Measurements from ENCODE around the gene SLC16A7. TPM values are rescaled to one million over a fixed set of nuclear protein-coding genes. Genes with fewer than 3 reads are reported as not detected.
A peak's percentile ranks its signal among the peaks of the same experiment; 100 is the strongest.
"Not testable (repeated sequence)": the region's sequence is repeated elsewhere in the genome, so short reads cannot be mapped to it uniquely, and the experiment has no call there.

SLC16A7 gene
- total and polyA plus RNA-seq, 2 donors, result 8.6 to 51.1 TPM

GRCh38 chr12:59742841-59743240 lies 147.0 kb downstream of the SLC16A7 start:
- DNase-seq (ENCODE audit: extremely low spot score), result no peak
- 77% methylated on average over 1 of the region's 1 CpG for whole genome bisulfite sequencing
- Histone ChIP-seq H3K36me3 (ENCODE audit: insufficient read depth) (peaks cover 1% of the 10 kb centered on the region), H3K27ac (ENCODE audit: low read depth) (no peak overlapping the region), H3K4me1 (ENCODE audit: insufficient read depth) (no peaks in the 10 kb centered on the region), H3K4me3 (ENCODE audit: low read depth, low read length) (no peak overlapping the region)

- 97% methylated on average over 8 of the region's 8 CpGs for WGBS
- DNase-seq (ENCODE audit: extremely low spot score), result no peak
Measured at GRCh38 chr12:59744564-59744963, 148.7 kb downstream of the SLC16A7 start.

GRCh38 chr12:59751091-59751490 lies 155.3 kb downstream of the SLC16A7 start:
- H3K4me3 ChIP-seq (ENCODE audit: low read depth, low read length); H3K4me1 ChIP-seq (ENCODE audit: insufficient read depth); H3K36me3 ChIP-seq (ENCODE audit: insufficient read depth); DNase-seq (ENCODE audit: extremely low spot score); H3K27ac ChIP-seq (ENCODE audit: low read depth): not testable (repeated sequence)
- 96% methylated on average over 19 of the region's 19 CpGs for whole genome bisulfite sequencing

More at GRCh38 chr12:59744564-59744963, 148.7 kb downstream of the SLC16A7 start:
- peaks cover 1% of the 10 kb centered on the region for H3K36me3 ChIP-seq (ENCODE audit: insufficient read depth)
- no peaks in the 10 kb centered on the region for H3K4me1 ChIP-seq (ENCODE audit: insufficient read depth)
- no peak overlapping the region for H3K27ac ChIP-seq (ENCODE audit: low read depth)
- H3K4me3 ChIP-seq (ENCODE audit: low read depth, low read length), result no peak overlapping the region

- Histone ChIP-seq H3K27ac (ENCODE audit: low read depth) (no peak overlapping the region), H3K4me3 (ENCODE audit: low read depth, low read length) (no peak overlapping the region), H3K36me3 (ENCODE audit: insufficient read depth) (peaks cover 1% of the 10 kb centered on the region), H3K4me1 (ENCODE audit: insufficient read depth) (no peaks in the 10 kb centered on the region)
- no peak for DNase-seq (ENCODE audit: extremely low spot score)
Measured at GRCh38 chr12:59761542-59761941, 165.7 kb downstream of the SLC16A7 start.

GRCh38 chr12:59763835-59764234 lies 168.0 kb downstream of the SLC16A7 start:
- peaks cover 1% of the 10 kb centered on the region for H3K36me3 ChIP-seq (ENCODE audit: insufficient read depth)
- no peak overlapping the region for H3K27ac ChIP-seq (ENCODE audit: low read depth)
- no peak for DNase-seq (ENCODE audit: extremely low spot score)
- H3K4me1 ChIP-seq (ENCODE audit: insufficient read depth), result no peaks in the 10 kb centered on the region
- no peak overlapping the region for H3K4me3 ChIP-seq (ENCODE audit: low read depth, low read length)

- Histone ChIP-seq H3K27ac (ENCODE audit: low read depth) (no peak overlapping the region), H3K36me3 (ENCODE audit: insufficient read depth) (peaks cover 1% of the 10 kb centered on the region), H3K4me3 (ENCODE audit: low read depth, low read length) (no peak overlapping the region), H3K4me1 (ENCODE audit: insufficient read depth) (no peaks in the 10 kb centered on the region)
- no peak for DNase-seq (ENCODE audit: extremely low spot score)
- whole genome bisulfite sequencing, result 73% methylated on average over 3 of the region's 3 CpGs
Measured at GRCh38 chr12:59768031-59768430, 172.2 kb downstream of the SLC16A7 start.

GRCh38 chr12:59780605-59781135 lies 184.8 kb downstream of the SLC16A7 start:
- Histone ChIP-seq H3K36me3 (ENCODE audit: insufficient read depth) (no peaks in the 10 kb centered on the region), H3K4me3 (ENCODE audit: low read depth, low read length) (no peak overlapping the region), H3K27ac (ENCODE audit: low read depth) (no peak overlapping the region), H3K4me1 (ENCODE audit: insufficient read depth) (no peaks in the 10 kb centered on the region)
- WGBS, result 78% methylated on average over 3 of the region's 3 CpGs
- DNase-seq (ENCODE audit: extremely low spot score), result no peak

GRCh38 chr12:59787610-59788009 lies 191.8 kb downstream of the SLC16A7 start:
- no peaks in the 10 kb centered on the region for H3K4me1 ChIP-seq (ENCODE audit: insufficient read depth)
- no peak overlapping the region for H3K27ac ChIP-seq (ENCODE audit: low read depth)
- WGBS, result 25% methylated on average over 4 of the region's 4 CpGs
- H3K4me3 ChIP-seq (ENCODE audit: low read depth, low read length), result no peak overlapping the region
- H3K36me3 ChIP-seq (ENCODE audit: insufficient read depth), result no peaks in the 10 kb centered on the region
- no peak for DNase-seq (ENCODE audit: extremely low spot score)

- WGBS, result 100% methylated on average over 1 of the region's 1 CpG
- Histone ChIP-seq H3K4me3 (ENCODE audit: low read depth, low read length) (no peak overlapping the region), H3K36me3 (ENCODE audit: insufficient read depth) (no peaks in the 10 kb centered on the region), H3K27ac (ENCODE audit: low read depth) (no peak overlapping the region), H3K4me1 (ENCODE audit: insufficient read depth) (no peaks in the 10 kb centered on the region)
- no peak for DNase-seq (ENCODE audit: extremely low spot score)
Measured at GRCh38 chr12:59792647-59793046, 196.8 kb downstream of the SLC16A7 start.

GRCh38 chr12:59803735-59804134 lies 207.9 kb downstream of the SLC16A7 start:
- peak overlapping the region; percentile 10 for H3K27ac ChIP-seq (ENCODE audit: low read depth)
- WGBS, result 37% methylated on average over 1 of the region's 1 CpG
- DNase-seq (ENCODE audit: extremely low spot score), result no peak
- peaks cover 2% of the 10 kb centered on the region for H3K4me1 ChIP-seq (ENCODE audit: insufficient read depth)
- no peak overlapping the region for H3K4me3 ChIP-seq (ENCODE audit: low read depth, low read length)
- H3K36me3 ChIP-seq (ENCODE audit: insufficient read depth), result no peaks in the 10 kb centered on the region

GRCh38 chr12:59808317-59808910 lies 212.6 kb downstream of the SLC16A7 start:
- WGBS, result 21% methylated on average over 3 of the region's 3 CpGs
- DNase-seq (ENCODE audit: extremely low spot score), result no peak
- no peaks in the 10 kb centered on the region for H3K36me3 ChIP-seq (ENCODE audit: insufficient read depth)
- no peak overlapping the region for H3K27ac ChIP-seq (ENCODE audit: low read depth)
- H3K4me3 ChIP-seq (ENCODE audit: low read depth, low read length), result no peak overlapping the region
- H3K4me1 ChIP-seq (ENCODE audit: insufficient read depth), result peaks cover 2% of the 10 kb centered on the region

- no peak overlapping the region for H3K4me3 ChIP-seq (ENCODE audit: low read depth, low read length)
- no peak for DNase-seq (ENCODE audit: extremely low spot score)
- no peaks in the 10 kb centered on the region for H3K36me3 ChIP-seq (ENCODE audit: insufficient read depth)
- no peak overlapping the region for H3K27ac ChIP-seq (ENCODE audit: low read depth)
- no peaks in the 10 kb centered on the region for H3K4me1 ChIP-seq (ENCODE audit: insufficient read depth)
- WGBS, result 93% methylated on average over 14 of the region's 14 CpGs
Measured at GRCh38 chr12:59811991-59812390, 216.2 kb downstream of the SLC16A7 start.

GRCh38 chr12:59812716-59813115 lies 216.9 kb downstream of the SLC16A7 start:
- no peaks in the 10 kb centered on the region for H3K36me3 ChIP-seq (ENCODE audit: insufficient read depth)
- no peaks in the 10 kb centered on the region for H3K4me1 ChIP-seq (ENCODE audit: insufficient read depth)
- WGBS, result 93% methylated on average over 7 of the region's 7 CpGs
- H3K4me3 ChIP-seq (ENCODE audit: low read depth, low read length), result no peak overlapping the region
- no peak for DNase-seq (ENCODE audit: extremely low spot score)
- no peak overlapping the region for H3K27ac ChIP-seq (ENCODE audit: low read depth)

GRCh38 chr12:59820594-59821011 lies 224.8 kb downstream of the SLC16A7 start:
- H3K27ac ChIP-seq (ENCODE audit: low read depth), result no peak overlapping the region
- H3K4me1 ChIP-seq (ENCODE audit: insufficient read depth), result no peaks in the 10 kb centered on the region
- H3K36me3 ChIP-seq (ENCODE audit: insufficient read depth), result no peaks in the 10 kb centered on the region
- H3K4me3 ChIP-seq (ENCODE audit: low read depth, low read length), result no peak overlapping the region
- no peak for DNase-seq (ENCODE audit: extremely low spot score)
- 77% methylated on average over 2 of the region's 2 CpGs for WGBS

- Histone ChIP-seq H3K27ac (ENCODE audit: low read depth) (no peak overlapping the region), H3K36me3 (ENCODE audit: insufficient read depth) (no peaks in the 10 kb centered on the region), H3K4me1 (ENCODE audit: insufficient read depth) (no peaks in the 10 kb centered on the region), H3K4me3 (ENCODE audit: low read depth, low read length) (no peak overlapping the region)
- DNase-seq (ENCODE audit: extremely low spot score), result no peak
Measured at GRCh38 chr12:59823567-59823966, 227.7 kb downstream of the SLC16A7 start.

All from urinary bladder (tissue), 4 donors.